HEK293T (cell line): ENCODE data around the gene NCKIPSD.

ENCODE experiments used
- CTCF ChIA-PET: fragments of 350-600 bp; formaldehyde crosslinking; extraction: SDS; loops from one replicate; lab custom pipeline; 2021; ENCODE audit warnings: antibody characterized with exemption, inconsistent platforms; lab: Yijun Ruan, JAX
- POLR2A ChIA-PET: fragments of 350-600 bp; formaldehyde crosslinking; extraction: SDS; loops from one replicate; lab custom pipeline; 2020; ENCODE audit warnings: antibody characterized with exemption, inconsistent platforms; lab: Yijun Ruan, JAX
- DNase-seq: peaks from one replicate; pipeline ENCODE4 v3.0.0; 2012; ENCODE audit warnings: mixed read lengths; ENCODE audit errors: extremely low spot score
- ARNT ChIP-seq: fragments of 450-650 bp; IDR thresholded peaks from 2 replicates; pipeline ENCODE4 v1.6.1; 2017; ENCODE audit warnings: mild to moderate bottlenecking
- BHLHE40 ChIP-seq: fragments of 450-650 bp; IDR thresholded peaks from 2 replicates; pipeline ENCODE4 v1.6.1; 2016; ENCODE audit warnings: mild to moderate bottlenecking, moderate library complexity, borderline replicate concordance
- CTBP1 ChIP-seq: fragments of 450-650 bp; IDR thresholded peaks from 2 replicates; pipeline ENCODE4 v1.6.1; 2016; ENCODE audit warnings: borderline replicate concordance
- ELF4 ChIP-seq: fragments of 450-650 bp; IDR thresholded peaks from 2 replicates; pipeline ENCODE4 v1.6.1; 2017; ENCODE audit warnings: antibody characterized with exemption
- FOXA1 ChIP-seq: fragments of 450-650 bp; IDR thresholded peaks from 2 replicates; pipeline ENCODE4 v1.6.1; 2016; ENCODE audit warnings: mild to moderate bottlenecking
- FOXK2 ChIP-seq: fragments of 450-650 bp; IDR thresholded peaks from 2 replicates; pipeline ENCODE4 v1.6.1; 2016; ENCODE audit warnings: mild to moderate bottlenecking
- FOXM1 ChIP-seq: fragments of 450-650 bp; IDR thresholded peaks from 2 replicates; pipeline ENCODE4 v1.6.1; 2017; ENCODE audit warnings: mild to moderate bottlenecking, borderline replicate concordance
- HDGF ChIP-seq: fragments of 450-650 bp; IDR thresholded peaks from 2 replicates; pipeline ENCODE4 v1.6.1; 2017; ENCODE audit warnings: antibody characterized with exemption, borderline replicate concordance
- L3MBTL2 ChIP-seq: fragments of 450-650 bp; conservative IDR thresholded peaks from 2 replicates; pipeline ENCODE4 v1.6.1; 2016; ENCODE audit warnings: mild to moderate bottlenecking
- LEF1 ChIP-seq: fragments of 450-650 bp; IDR thresholded peaks from 2 replicates; pipeline ENCODE4 v1.6.1; 2017; ENCODE audit warnings: mild to moderate bottlenecking, borderline replicate concordance
- NFRKB ChIP-seq: fragments of 450-650 bp; IDR thresholded peaks from 2 replicates; pipeline ENCODE4 v1.6.1; 2016; ENCODE audit warnings: mild to moderate bottlenecking, moderate library complexity
- SP1 ChIP-seq: fragments of 450-650 bp; IDR thresholded peaks from 2 replicates; pipeline ENCODE4 v1.6.1; 2017
- SUZ12 ChIP-seq: fragments of 450-650 bp; IDR thresholded peaks from 2 replicates; pipeline ENCODE4 v1.6.1; 2016; ENCODE audit warnings: mild to moderate bottlenecking
- TARDBP ChIP-seq: fragments of 450-650 bp; IDR thresholded peaks from 2 replicates; pipeline ENCODE4 v1.6.1; 2016
- ZNF384 ChIP-seq: fragments of 450-650 bp; IDR thresholded peaks from 2 replicates; pipeline ENCODE4 v1.6.1; 2016
- TF ChIP-seq, protein P1 (sequence below): fragments of 450-650 bp; IDR thresholded peaks from 2 replicates; pipeline ENCODE4 v1.6.1; 2016

NCKIPSD gene

DNA sequence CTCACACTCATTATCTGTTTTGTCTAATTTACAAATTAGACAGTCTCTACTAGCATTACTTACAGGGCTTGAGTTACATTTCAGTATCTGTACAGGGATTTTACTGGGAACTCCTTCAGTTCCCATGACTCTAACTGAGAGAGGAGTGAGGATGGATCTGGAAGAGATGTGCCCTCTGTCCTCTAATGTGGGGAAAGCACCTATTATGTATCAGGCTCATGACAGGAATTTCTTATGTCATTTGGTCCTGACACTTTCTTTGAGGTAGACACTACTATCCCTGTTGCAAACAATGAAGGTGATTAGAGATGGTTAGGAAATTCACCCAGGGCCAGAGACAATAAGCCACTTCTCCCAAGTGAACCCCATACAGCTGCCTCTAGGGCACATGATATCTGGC, 10.9 kb upstream of the NCKIPSD start:
- no peak for DNase-seq
- TF ChIP-seq CTBP1 (no peak), ARNT (no peak), NFRKB (no peak), BHLHE40 (no peak)
- POLR2A ChIA-PET, result interaction anchor here (1.9 kb wide), 1 partner anchor 20 kb away, joined by 6 read pairs; the partner anchor contains the start of gene IP6K2
- CTCF ChIA-PET, result interaction anchor here (0.5 to 1.7 kb wide), 2 partner anchors 11 to 617 kb away, joined by 5 to 11 read pairs; partner anchors contain the start of gene NCKIPSD

DNA sequence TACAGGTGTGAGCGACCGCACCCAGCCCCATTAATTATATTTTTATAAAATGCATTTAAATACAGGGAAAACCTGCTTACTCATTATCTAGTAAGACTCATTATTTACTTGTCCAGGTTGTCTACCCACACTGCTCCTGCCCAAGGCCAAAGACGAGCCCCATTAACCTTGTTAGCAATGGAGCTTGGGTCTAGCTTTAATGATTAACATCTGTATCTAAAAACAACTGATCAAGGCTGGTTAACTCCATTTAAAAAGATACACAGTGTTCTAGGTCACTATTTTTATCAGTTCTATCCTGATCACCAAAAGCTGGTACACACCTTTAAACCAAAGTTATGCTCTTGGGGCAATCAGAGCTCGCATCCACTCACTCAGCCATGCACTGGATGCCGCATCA, 10.4 kb upstream of the NCKIPSD start:
- TF ChIP-seq SP1, result no peak
- no peak for TF ChIP-seq ZNF384
- TF ChIP-seq CTBP1, result no peak
- TF ChIP-seq LEF1, result no peak
- TF ChIP-seq L3MBTL2, result no peak
- no peak for TF ChIP-seq FOXK2
- TF ChIP-seq ELF4, result no peak
- POLR2A ChIA-PET, result interaction anchor here (1.4 to 1.9 kb wide), 2 partner anchors 21 to 33 kb away, joined by 5 to 6 read pairs; partner anchors contain the start of genes CELSR3 and IP6K2
- no peak for DNase-seq
- CTCF ChIA-PET, result interaction anchor here (0.5 to 1.7 kb wide), 3 partner anchors 10 to 617 kb away, joined by 3 to 11 read pairs (median 5); partner anchors contain the start of gene NCKIPSD

DNA sequence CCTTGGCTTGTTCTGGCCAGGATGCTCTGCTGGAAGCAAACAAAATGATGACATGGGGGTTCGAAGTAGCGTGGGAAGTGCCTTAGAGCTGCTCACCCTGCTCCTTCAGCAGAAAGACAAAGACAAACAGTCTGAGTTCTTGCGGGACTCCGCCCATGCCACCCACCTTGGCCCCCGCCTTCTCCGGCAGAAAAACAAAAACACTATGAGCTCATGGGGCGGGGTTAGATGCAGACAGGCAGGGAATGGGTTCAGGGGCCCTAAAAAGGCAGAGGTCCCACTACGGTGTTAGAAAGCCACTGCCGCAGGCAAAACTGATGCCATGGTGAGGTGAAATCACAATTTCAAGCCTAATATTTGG, 9.7 kb upstream of the NCKIPSD start:
- CTCF ChIA-PET, result interaction anchor here (1.7 kb wide), 1 partner anchor 9 kb away, joined by 11 read pairs; the partner anchor contains the start of gene NCKIPSD
- no peak for DNase-seq
- POLR2A ChIA-PET, result interaction anchor here (1.0 to 1.9 kb wide), 4 partner anchors 9 to 312 kb away, joined by 4 to 6 read pairs (median 5); partner anchors contain the start of genes CELSR3, IP6K2 and WDR6
- no peak for TF ChIP-seq LEF1
- no peak for TF ChIP-seq HDGF
- no peak for TF ChIP-seq TARDBP
- TF ChIP-seq FOXA1, result no peak
- no peak for TF ChIP-seq FOXM1
- TF ChIP-seq L3MBTL2, result no peak
- TF ChIP-seq, protein P1, sequence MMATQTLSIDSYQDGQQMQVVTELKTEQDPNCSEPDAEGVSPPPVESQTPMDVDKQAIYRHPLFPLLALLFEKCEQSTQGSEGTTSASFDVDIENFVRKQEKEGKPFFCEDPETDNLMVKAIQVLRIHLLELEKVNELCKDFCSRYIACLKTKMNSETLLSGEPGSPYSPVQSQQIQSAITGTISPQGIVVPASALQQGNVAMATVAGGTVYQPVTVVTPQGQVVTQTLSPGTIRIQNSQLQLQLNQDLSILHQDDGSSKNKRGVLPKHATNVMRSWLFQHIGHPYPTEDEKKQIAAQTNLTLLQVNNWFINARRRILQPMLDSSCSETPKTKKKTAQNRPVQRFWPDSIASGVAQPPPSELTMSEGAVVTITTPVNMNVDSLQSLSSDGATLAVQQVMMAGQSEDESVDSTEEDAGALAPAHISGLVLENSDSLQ, result no peak
- TF ChIP-seq BHLHE40, result no peak
- no peak for TF ChIP-seq SUZ12
- no peak for TF ChIP-seq ZNF384
- no peak for TF ChIP-seq ARNT
- no peak for TF ChIP-seq NFRKB
- no peak for TF ChIP-seq SP1
- TF ChIP-seq FOXK2, result no peak
- no peak for TF ChIP-seq CTBP1
- no peak for TF ChIP-seq ELF4

DNA sequence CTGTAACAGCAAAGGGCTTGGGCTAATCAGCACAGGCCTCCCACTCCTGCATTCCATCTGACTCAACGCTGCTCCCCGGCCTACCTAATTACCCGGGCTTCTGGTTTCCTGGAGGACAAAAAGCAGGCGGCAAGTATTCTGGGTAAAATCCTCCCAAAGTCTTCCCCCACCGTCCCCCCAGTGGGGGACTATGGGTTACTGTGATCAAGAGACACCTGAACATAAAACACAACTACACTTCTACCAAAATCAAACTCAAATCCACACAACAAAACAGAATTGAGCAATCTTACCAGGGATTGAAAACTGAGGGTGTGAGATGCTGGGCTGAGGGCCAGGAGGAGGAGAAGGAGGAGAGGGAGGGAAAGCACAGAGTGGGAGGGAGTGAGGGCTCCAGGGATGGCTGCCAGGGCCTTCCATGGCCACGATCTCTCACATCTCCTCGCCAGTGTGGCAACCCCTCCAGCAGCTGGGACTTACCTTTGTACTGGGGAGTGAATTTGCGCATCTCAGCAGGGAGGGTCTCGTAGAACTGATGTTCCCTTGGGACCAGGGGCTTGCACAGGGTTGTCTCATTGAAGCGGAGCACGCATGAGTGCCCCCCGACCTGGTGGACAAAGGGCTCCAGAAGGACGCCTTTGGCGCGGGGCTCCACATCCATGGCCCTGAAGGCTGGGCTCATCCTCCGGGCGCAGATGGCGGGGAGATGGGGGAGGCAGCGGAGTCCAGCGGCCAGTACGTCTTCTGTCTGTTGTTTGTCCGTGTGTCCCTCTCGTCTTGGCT, 9.1 kb upstream of the NCKIPSD start:
- DNase-seq, result no peak
- ChIA-PET CTCF (interaction anchor here (1.7 kb wide), 1 partner anchor 9 kb away, joined by 11 read pairs; the partner anchor contains the start of gene NCKIPSD), POLR2A (interaction anchor here (1.0 to 1.9 kb wide), 4 partner anchors 8 to 312 kb away, joined by 4 to 6 read pairs (median 5); partner anchors contain the start of genes CELSR3, IP6K2 and WDR6)
- TF ChIP-seq LEF1, result no peak
- no peak for TF ChIP-seq ELF4
- no peak for TF ChIP-seq FOXA1
- TF ChIP-seq, protein P1, result no peak
- no peak for TF ChIP-seq HDGF
- TF ChIP-seq SP1, result no peak

DNA sequence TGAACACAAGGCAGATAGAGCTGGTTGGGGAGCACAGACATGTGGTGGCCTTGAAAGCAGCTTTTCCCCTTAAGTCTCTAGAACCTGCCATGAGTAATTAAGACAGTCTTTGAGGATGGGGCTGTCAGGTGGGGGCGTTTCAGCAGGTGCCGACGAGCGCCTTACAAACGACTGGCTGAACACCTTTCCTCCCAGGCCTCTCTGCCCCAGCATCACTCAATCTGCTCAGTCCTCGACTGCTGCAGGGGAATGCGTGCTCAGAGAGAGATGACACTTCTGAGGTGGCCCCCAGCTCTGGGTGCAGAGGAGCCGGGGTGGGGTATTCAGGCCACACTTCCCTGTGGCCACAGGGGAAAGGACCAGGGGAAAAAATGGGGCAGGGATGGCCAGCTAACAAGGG, 8.1 kb upstream of the NCKIPSD start:
- CTCF ChIA-PET, result no interaction called here
- POLR2A ChIA-PET, result interaction anchor here (0.7 kb wide), 1 partner anchor 22 kb away, joined by 3 read pairs; no protein-coding TSS in a partner anchor
- no peak for DNase-seq
- no peak for TF ChIP-seq NFRKB
- TF ChIP-seq BHLHE40, result no peak
- TF ChIP-seq ELF4, result no peak
- TF ChIP-seq L3MBTL2, result no peak
- TF ChIP-seq SUZ12, result no peak
- TF ChIP-seq, protein P1, result no peak
- no peak for TF ChIP-seq ARNT
- no peak for TF ChIP-seq LEF1
- no peak for TF ChIP-seq FOXA1
- no peak for TF ChIP-seq SP1

DNA sequence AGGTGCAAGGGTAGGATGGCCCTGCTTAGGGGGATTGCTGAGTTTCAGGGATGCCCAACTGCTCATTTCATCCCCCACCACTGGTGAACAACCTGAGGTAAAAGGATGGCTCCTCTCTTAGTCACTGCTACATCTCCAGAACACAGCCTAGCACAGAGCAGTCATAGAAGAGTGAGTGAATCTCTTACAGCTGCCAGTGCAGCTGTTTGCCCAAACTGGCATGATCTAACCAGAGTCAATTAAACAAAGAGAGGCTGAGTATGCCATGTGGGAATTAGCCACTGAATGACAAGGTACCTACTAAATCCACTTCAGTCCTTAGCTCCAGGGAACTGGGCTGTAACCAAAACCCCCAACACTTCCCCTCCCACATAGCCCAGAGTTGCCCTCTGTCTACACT, 6.8 kb upstream of the NCKIPSD start:
- TF ChIP-seq FOXK2 (no peak), ZNF384 (no peak), ELF4 (no peak), FOXA1 (no peak), TARDBP (no peak), L3MBTL2 (no peak), ARNT (no peak), SP1 (no peak), SUZ12 (no peak), NFRKB (no peak), FOXM1 (no peak), BHLHE40 (no peak), CTBP1 (no peak), LEF1 (no peak), HDGF (no peak)
- TF ChIP-seq, protein P1, result no peak
- ChIA-PET CTCF (interaction anchor here (0.8 kb wide), 1 partner anchor 47 kb away, joined by 5 read pairs; no protein-coding TSS in a partner anchor), POLR2A (no interaction called here)
- no peak for DNase-seq
